NCI-H2107 treated with DMSO at 0.1 percent for 48 hours (cell line): ENCODE measurements around the gene ACACA.
"Not testable (repeated sequence)": the region's sequence is repeated elsewhere in the genome, so short reads cannot be mapped to it uniquely, and the experiment has no call there.

Experiments
- DNase-seq: peaks from one replicate; lab custom pipeline; 2025; ENCODE audit not compliant: unreplicated experiment; lab: John Stamatoyannopoulos, UW

Gene ACACA

DNA sequence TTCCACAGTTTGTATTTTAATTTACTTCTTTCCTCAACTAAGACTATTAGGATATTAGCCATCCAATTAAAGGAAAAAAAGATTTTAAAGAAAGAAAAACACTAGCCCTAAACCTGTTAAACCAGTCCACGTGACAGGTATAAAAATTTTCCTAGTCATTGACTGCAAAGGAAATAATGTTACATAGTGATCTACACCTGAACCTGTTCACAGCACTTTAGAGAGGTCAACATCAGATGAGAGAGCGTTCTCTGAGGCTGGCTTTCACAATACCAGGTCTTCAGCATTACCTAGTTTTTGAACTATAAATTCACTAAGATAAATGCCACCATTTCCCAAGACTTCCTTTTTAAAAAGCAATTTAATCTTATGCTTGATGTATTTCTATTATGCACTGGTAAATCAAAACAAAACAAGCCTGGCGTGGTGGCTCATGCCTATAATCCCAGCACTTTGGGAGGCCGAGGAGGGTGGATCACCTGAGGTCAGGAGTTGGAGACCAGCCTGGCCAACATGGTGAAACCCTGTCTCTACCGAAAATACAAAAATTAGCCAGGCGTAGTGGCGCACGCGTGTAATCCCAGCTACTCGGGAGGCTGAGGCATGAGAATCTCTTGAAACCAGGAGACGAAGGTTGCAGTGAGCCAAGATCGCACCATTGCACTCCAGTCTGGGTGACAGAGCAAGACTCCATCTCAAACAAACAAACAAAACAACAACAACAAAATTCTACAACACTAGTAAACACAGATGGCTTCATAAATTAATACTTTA, 49.7 kb downstream of the ACACA start:
- DNase-seq: not testable (repeated sequence)

- DNase-seq: not testable (repeated sequence)
Observed at GRCh38 chr17:37346863-37347402, 59.7 kb downstream of the ACACA start.

- no peak for DNase-seq
Observed at GRCh38 chr17:37344519-37344918, 62.1 kb downstream of the ACACA start.

GRCh38 chr17:37342589-37342988, 64.0 kb downstream of the ACACA start:
- DNase-seq: no peak

DNA sequence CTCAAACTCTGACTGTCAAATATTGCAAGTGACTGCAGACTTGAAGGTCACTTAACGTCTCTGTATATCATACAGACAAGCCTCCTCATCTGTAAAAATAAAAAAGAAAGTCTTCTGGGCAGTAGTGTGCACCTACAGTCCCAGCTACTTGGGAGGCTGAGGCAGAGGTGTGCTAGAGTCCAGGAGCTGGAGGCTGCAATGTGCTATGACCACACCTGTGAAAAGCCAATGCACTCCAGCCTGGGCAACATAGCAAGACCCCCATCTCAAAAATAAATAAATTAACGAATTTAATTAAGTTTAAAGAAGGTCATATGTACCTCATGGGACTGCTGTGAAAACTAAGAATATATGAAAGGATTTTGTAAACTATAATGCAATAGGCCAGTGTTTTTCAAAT, 65.8 kb downstream of the ACACA start:
- no peak for DNase-seq

DNA sequence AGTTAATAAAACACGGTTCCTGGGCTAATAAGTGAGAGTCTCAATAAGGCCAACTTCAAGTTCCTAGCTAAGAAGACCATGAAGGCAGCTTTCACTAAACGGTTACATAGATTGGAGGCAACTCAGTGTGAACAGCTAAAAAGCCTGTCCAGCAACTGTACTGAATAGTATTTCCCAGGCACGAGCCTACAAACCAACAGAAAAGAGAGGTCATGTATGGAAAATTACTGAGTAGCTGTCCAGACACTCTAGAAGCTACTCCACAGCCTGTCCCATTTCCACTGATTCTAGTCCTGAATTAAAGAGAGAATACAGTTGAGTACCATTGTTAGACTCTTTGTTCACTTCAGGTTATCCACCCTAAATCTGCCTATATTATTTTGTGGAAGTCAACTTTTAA, 67.3 kb downstream of the ACACA start:
- no peak for DNase-seq

DNA sequence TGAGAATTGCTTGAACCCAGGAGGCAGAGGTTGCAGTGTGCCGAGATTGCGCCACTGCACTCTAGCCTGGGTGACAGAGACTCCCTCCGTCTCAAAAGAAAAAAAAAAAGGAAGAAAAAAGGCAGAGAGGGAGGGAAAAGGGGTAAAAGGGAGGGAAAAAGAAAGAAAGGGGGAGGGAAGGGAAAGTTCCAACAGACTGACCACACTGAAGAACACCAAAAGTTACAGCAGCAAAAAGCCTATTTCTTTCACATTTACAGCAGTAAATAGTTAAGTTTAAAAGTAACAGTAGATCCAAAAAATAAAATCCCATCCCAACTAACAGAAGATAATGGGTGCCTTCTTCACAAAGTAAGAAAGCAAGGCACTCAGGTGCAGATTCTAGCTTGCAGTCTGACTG, 67.8 kb downstream of the ACACA start:
- DNase-seq: no peak

DNA sequence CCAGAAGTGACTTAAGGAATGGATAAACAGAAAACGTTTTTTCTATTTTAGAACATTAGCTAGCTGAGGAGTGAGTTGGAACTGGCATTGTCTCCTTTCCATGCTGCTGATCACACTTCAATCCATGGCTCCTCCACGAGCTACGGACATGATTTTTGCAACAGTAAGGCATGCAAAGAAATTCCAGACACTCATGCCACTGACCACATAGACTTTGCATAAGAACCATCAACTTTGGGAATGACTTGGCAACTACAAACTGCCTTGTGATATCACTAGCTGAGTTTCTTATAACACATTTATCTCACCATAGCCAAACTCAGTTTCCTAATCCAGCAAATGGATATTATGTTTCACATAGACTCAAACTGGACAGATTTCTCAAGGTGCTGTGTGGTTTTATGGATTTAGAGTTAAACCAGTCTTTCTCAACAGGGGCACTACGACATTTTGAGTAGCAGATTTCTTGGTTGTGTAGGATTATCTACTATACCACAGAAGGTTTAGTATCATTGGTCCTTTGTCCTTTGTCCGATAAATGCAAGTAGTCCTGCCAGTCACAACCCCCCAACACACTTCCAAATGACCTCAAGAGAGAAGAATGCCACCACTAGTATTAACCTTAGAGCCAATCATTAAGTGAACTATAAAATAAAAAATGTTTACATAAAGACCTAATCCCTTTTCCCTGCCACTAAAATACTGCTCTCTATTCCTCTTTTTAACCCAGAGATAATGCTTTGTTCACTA, 79.1 kb downstream of the ACACA start:
- DNase-seq: no peak

- no peak for DNase-seq
Observed at GRCh38 chr17:37322826-37323561, 83.6 kb downstream of the ACACA start.

GRCh38 chr17:37322106-37322505, 84.5 kb downstream of the ACACA start:
- DNase-seq: no peak

GRCh38 chr17:37318931-37319594, 87.6 kb downstream of the ACACA start:
- DNase-seq: no peak

DNA sequence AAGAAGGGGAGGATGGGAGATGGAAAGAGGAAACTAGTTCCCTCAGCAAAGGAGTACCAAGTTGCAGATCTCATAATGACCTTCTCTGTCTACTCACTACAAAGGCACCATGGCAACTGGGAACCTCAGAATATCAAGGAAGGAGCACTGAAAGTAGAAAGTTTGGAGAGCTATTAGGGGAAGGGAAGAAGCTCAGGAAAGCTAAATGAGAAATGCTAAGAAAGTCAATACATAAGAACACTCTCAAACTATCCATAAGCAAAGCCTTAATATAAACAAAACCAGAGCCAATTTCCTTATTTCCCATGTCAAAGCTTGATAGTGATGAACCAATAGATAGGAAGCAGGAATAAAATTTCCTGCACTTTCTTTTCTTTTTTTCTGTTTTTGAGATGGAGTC, 88.8 kb downstream of the ACACA start:
- DNase-seq: no peak

DNA sequence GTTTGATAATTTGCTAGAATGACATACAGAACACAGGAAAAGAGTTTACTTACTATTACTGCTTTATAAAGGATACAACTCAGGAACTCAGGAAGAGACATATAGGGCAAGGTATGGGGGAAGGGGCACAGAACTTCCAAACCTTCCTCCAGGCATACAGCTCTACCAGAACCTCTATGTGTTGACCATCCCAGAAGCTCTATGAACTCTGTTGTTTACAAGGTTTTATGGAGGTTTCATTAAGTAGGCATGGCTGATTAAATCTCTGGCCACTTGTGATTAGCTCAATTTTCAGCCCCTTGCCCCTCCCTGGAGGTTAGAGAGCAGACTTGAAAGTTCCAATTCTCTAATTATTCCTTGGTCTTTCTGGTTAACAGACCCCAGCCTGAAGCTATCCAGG, 91.0 kb downstream of the ACACA start:
- no peak for DNase-seq

- no peak for DNase-seq
Observed at GRCh38 chr17:37312137-37312923, 94.3 kb downstream of the ACACA start.

GRCh38 chr17:37310940-37311339, 95.7 kb downstream of the ACACA start:
- no peak for DNase-seq

DNA sequence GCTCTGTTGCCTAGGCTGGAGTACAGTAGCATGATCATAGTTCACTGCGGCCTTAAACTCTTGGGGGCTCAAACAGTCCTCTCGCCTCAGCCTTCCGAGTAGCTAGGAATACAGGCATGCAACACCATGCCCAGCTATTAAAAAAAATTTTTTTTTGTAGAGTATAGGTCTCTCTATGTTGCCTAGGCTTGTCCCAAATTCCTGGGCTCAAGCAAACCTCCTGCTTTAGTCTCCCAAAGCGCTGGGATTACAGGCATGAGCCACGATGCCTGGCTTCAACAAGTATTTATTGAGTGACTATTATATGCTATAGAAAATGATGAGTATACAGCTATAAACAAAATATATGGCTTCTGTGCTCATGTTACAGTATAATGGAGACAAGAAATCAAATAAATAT, 97.6 kb downstream of the ACACA start:
- DNase-seq: no peak

DNA sequence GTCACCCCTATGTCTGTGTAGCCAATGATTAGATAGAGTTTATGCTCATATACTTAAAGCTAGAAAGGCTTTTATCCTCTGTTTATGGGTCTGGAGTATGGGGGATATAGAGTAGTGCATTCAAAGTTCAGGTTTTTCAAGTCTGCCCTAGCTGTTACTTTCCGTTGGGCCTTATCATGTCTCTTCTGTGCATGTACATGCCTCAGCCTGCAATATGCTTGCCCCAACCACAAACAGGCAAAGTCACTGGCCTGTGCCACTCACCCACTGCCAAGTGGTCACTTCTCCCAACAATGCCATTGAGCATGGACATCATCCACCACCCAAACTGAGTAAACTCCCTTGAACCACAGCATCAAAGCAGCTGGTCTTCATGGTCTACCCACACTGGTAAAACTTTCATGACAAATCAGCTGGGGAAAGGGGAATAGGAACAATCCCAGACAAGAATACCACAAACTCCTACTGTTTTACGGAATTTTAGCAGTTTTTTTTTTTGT, 101.2 kb downstream of the ACACA start:
- DNase-seq: no peak

- peak; percentile 41 for DNase-seq
Observed at GRCh38 chr17:37301288-37301687, 105.3 kb downstream of the ACACA start.

DNA sequence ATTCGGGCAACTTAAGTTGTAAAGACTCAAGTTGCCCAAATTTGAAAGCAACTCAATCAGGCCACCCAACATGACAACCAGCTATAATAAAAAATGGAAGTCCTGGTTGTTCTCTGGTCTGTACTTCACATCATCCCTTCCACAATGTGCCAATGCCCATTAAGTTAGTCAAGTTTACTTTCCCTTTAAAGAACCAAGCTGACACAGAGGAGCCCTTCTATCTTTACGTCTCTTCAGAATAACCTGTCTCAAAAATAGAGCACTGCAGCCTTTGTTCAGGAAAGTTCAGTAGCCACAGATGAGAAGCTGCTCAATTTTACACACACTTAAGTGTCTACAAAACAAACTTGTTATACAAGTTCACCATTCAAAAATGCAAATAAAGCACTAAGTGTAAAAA, 106.0 kb downstream of the ACACA start:
- DNase-seq: peak; percentile 55
